ENCODE data around the gene PRKN.

Gene PRKN

DNA sequence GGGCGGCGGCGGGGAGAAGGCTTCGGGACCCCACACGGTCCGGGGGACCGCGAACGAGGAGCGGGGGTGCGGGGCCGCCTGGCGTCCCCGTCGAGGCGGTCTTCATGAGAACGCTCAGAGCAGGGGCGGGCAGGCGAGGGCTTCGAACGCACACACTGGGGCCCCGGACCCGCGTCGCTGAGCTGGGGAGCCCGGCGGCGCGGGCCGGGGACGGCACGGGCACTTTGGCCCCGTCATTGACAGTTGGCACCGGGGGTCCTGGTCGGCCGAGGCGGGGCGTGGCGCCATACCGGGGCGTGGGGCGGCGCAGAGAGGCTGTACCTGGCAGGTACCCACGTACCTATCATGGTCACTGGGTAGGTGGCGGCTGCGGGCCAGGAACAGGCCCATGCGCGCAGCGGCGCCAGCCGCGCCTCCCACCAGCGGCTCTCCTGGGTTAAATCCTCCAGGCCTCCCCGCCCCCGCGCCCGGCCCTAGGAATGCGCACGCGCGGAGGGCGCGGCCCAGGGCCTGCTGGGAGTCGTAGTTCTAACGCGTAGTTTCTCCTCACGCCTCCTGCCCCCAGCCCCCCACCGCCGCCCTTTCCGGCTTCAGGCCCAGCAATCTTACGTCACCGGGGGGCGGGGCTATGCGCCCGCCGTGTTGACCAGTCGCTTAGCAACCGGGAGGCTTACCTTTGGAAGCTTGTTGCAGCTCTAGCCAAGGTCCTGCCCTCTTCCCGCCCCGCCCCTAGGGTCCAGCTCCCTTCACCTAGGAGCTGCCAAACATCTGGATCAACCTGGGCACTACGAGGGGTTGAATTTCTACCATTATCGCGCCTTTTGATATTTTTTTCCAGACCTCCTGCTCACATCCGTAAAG lies at the start of gene PRKN, which contains the start of gene PACRG:
PRKN (minus strand) TSS at position 445 of the 861 bp plus-strand sequence.
PACRG (plus strand) TSS at position 653 of the 861 bp plus-strand sequence.
- peak; percentile 99 for DNase-seq

DNA sequence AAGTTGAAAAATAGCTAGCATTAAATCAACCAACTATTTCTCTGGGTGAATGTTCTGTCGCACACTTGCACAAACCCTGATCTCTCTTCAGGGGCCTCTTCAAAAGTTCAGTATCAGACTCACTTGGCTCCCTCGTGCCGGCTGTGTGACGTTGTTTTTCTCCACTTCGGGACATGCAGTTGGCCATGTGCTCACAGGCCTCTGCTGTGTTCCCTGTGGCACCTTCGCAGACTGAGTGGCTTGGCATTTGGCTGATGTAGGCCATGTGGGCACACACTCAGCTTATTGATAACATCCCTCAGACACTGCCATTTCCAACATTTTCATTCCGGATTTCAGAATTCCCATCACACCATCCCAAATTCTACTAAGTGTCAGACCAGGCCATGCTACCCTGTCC lies 49.5 kb upstream of the PRKN start:
- no peak for DNase-seq

DNA sequence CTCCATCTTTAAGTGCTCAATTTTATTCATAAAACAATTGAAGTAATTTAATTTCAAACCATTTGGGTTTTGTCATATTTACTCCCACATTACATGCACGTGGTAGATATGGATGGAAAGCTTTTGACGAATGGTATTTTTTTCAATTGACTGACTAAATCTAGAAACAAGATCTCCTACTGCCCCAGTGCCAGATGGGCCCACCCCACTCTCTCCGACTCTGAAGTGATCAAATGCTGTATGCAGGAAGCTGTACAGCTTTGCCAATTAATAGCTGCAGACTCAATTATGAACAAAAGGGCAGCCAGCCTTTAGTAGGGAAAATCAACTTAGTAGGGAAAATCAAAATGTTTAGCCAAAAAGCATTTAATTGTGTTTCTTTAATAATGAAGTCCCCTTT lies 46.4 kb upstream of the PRKN start:
- DNase-seq: no peak

DNA sequence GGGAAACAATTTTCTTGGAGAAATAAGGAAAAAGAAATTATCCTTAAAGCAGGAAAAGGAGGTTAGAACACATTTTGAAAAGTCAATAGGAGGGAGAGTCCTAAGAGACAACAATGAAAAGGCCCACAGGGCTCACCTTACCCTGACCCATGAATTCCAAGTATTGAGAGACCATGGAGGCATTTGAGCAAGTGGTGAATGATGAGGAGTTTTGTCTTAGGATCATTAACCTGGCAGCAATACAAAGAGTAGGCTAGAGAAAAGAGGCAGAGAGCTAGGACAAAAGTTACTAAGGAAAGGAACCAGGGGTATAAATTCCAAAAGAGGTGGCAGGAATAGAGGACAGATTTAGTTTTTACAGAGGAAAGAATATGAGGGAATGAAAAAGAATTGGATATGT lies 44.9 kb upstream of the PRKN start:
- DNase-seq: no peak

DNA sequence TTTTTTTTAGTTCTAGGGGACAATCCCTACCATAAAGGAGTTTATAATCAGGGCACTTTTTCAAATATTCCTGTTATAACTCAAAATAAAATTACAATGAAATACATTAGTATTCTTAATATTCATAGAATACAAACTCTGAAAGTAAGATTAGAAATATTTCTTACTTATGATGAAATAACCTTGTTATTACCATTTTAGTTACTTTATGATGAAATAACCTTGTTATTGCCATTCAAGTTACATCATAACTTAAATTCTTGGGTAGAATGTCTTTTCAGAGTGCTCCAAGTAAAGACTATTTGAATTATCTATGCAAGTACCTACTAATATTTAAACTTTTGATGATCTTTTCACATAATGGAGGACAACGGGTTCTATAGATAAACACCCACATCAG lies 43.4 kb upstream of the PRKN start:
- no peak for DNase-seq

DNA sequence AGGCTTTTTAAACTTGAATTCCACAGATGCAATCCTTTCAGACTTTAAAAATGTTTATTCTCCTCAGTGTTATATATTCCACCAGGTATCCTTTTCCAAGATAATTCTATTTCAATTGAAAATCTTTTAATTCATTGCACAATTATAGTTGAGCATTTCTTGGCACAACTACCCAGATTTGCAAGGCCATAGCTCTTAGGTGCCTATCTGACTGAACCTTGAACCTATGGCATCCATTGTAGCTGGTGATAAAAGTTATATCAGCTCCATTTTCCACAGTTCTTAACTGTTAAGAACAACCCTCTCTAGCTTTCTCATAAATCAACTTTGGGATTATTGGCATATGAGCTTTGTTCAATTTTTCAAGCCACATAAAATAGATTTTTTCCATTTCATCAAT lies 42.6 kb upstream of the PRKN start:
- DNase-seq: no peak

DNA sequence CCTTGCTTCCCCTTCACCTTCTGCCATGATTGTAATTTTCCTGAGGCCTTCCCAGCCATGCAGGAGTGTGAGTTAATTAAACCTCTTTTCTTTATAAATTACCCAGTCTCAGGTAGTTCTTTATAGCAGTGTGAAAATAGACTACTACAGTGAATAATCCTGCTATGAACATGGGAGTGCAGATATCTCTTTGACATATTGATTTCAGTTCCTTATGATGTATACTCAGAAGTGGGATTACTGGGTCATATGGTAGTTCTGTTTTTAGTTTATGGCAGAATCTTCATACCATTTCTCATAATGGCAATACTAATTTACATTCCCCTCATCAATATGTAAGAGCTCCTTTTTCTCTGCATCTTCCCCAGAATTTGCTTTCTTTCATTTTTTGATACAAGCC lies 26.2 kb upstream of the PRKN start:
- no peak for DNase-seq

DNA sequence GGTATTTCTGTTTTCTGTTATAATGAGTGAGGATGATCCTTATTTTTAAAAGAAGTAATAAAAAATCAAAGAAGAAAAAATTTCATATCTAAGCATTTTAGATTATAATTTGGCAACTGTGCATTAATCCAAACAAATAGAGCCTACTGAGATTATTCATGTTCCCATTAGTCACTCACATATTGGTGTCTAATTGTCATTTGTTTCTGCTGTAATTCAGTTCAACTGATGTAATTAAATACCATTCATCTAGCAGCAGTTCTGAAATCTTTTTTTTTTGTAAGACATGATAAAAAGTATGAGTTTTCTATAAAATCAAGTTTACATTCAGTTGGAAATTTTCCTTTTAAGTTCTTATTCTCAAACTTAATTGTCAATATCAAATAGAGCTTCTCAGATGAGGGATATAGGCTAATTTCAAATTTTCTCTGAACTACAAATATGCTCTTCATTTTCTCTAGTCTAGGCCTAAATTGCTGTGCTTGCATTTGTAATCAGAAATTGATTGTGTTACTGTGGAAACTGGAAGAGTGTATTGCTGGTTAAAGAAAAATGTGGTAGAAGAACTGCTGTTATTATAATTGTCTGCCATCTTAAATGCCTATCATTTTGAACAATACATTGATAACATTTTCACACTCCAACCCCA lies 23.8 kb upstream of the PRKN start:
- no peak for DNase-seq

DNA sequence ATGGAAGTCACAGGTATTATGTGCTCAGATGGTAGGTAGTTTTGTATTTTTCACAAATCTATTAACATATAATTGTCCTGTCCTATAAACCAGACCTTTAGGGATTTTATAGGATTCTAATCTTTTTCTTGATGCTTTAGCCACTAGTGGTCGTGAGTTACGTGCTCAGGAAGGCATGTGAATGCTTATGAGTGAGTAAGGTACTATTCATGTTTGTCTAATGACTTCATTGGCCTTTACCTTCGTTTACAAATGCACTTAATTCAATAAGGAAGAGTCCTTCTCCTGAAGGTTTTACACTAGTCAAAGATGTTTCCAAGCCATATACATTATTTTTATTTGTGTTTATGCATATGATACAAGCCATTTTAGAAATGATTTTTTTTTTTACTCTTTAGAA lies 23.2 kb upstream of the PRKN start:
- no peak for DNase-seq

DNA sequence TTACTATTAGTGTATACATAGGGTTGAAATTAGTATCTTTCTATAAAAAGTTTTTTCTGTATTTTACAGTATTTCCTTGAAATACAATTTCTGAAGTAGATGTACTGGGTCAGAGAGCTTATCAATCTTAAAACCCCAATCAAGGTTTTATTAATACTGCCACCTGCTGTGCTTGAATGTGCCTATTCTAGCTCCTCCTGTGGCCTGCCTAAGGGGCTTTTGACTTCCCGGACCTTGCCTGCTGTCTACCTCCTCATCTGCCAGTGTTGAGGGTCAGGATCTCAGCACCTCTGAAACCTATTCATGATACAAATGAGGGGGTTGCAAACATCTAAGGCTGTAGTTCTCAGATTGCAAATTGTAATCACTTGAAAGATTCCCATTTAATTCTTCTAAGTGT lies 9.4 kb upstream of the PRKN start:
- no peak for DNase-seq

DNA sequence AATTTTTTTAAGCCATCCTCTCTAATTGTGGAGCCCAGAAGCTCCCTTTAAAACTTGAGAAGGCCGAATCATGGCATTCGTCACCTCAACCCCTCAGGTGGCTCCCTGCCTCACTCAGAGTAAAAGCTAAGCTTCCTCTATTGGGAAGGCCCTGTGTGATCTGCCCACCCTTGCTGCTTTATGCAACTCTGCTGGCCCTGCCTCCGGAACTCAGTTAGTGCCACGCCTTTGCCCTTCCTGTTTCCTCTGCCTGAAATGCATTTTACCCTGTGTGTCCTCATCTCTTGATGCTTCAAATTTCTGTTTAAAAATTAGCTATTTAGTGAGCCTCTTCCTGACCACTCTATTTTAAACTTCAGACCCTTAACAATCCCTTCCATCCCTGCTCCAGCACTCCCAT lies 5.9 kb upstream of the PRKN start:
- peak; percentile 6 for DNase-seq

DNA sequence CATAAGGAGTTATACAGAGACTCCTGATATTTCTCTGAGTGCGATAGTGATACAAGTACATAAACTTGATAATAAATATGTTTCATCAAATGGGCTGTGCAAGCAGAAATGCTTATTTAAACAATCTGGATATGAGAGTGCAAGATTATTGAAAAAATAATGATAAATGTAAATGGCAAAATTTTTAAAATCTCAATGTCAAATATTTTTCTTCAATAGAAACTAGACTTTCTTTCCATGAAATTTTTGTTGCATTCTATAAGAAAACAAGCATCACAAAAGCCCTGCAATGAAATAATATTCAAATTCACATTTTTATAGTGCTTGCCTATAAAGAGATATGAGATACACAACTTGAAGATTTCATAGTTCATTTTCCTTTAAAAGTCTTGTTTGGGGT lies 2.9 kb upstream of the PRKN start:
- DNase-seq: no peak

DNA sequence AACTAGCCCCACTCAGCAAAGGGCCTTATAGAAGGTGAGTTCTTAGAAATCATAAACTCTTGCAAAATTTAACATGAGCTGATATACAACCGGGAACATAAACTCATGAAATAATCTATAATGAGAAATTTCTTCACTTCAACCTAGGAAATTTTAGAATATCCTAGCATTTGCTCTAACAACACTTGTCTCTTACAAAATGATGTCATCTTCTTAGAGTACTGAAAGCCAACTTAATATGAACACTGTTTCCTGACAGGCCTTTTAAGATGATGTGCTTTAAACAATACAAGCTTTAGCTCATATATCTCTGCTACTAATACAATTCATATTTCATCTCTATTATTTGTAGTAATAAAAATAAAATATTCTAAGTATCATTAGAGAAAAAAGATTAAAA lies 1.1 kb upstream of the PRKN start:
- no peak for DNase-seq

DNA sequence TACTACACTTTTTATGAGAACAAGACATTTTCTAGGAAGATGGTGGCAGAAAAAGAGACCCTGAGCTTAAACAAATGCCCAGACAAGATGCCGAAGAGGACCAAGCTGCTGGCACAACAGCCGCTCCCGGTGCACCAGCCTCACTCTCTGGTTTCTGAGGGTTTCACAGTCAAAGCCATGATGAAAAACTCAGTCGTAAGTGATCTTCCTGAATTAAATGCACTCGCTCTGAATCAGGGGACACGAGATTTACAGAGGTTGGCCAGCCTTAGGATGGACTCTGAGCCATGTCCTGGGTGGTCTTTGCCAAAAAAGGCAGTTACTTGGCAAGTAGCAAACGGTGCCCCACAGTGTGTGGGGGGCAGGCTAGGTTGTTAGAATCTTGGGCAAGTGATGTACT lies 631 bp upstream of the PRKN start:
- DNase-seq: no peak

DNA sequence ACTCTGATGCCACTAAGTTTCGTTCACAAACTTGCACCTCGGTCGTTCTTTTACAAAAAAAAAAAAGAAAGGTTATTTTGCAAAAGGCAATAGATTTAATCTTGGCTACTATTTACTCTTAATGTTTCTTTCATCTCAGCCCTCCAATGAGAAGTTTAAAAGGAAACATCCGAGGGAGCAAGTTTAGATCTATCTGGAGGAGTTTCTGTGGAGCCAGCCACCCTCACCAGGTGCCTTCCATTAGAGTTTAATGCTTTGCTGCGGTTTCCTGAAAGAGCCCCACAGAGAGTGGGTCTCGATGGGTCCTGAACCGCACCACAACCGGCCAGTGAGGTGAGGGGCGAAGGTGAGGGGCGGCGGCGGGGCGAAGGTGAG lies 632 bp downstream of the PRKN start:
- DNase-seq: peak; percentile 17

DNA sequence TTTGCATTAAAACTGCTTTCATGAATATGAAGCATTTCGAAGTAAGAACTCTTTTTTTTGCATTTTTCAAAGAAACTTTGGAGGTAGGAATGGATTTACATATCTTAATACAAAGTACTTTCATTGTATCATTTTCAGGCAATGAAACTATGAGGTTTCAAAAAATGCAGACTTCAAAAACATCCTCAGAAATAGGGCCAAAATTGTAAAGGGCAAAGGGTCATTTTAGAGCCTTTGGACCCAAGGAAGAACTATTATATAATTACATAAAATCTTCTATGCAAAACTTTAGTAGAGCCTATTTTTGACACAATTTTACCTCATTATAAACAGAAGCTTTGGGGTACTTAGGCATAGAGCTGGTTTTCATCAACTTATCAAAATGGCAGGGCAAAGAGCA lies 4.9 kb downstream of the PRKN start:
- DNase-seq: no peak

DNA sequence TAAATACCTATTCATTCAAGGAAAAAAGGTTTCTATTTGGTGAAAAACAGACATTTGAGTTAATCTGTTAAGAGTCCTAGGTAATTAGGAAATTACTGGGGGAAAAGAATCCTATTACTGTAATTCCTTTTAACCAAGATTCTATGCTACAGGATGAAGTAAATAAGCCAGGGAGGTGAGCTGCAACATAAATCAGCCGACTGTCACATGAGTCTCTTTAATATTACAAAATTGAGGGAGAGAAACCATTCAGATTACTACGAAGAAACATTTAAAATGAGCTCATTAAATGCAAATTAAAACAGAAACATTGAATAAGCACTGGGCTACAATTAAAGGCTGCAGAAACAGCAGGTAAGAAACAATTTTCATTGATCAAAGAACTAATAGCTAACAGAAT lies 5.3 kb downstream of the PRKN start:
- no peak for DNase-seq

DNA sequence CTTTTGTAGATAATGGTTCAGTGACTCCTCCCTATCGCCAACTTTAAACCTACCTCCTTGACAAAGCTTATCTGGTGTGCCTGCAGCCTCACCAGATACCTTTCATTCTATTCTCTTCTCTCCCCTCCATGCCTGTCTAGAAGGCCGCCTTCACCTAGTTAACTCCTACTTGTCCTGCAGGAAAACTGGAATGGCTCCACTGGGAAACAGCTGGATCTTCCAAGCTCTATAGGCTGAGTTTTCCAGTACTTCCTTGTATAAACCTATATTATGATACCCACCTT lies 6.2 kb downstream of the PRKN start:
- no peak for DNase-seq

DNA sequence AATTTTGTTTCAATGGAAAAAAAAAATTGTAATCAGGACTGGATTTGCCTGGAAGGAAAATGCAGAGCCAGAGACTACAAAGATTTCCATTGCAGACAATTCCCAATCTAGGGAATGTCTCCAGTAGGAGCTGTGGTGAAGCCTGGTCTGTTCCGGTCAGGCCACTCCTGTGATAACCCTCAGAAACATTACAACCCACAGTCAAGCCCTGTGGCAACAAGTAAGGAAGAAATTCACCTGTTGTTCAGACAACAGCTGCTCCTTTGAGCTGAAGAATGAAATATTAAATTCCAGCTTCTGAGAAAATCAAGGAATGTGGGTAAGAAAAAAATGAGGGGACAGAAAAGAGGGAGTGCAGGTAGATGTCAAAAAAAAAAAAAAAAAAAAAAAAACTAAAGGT lies 8.0 kb downstream of the PRKN start:
- DNase-seq: no peak

DNA sequence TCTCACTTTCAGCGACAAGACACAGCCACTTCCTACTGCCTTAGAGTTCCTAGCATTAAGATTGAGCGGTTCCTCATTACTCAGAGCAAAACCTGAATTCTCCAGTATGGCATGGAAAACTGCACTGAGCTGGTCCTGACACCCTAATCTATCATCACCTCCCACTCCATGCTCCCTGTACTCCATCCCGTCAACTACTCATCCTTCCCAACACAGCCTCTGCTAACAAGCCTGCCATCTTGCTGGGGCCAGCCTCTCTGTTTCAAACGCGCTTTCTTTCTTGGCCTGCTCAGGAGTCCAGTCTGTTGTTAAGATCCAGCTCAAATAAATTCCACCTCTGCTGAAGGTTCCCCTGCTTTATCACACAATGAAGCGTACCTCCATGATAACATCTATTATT lies 12.0 kb downstream of the PRKN start:
- no peak for DNase-seq

DNA sequence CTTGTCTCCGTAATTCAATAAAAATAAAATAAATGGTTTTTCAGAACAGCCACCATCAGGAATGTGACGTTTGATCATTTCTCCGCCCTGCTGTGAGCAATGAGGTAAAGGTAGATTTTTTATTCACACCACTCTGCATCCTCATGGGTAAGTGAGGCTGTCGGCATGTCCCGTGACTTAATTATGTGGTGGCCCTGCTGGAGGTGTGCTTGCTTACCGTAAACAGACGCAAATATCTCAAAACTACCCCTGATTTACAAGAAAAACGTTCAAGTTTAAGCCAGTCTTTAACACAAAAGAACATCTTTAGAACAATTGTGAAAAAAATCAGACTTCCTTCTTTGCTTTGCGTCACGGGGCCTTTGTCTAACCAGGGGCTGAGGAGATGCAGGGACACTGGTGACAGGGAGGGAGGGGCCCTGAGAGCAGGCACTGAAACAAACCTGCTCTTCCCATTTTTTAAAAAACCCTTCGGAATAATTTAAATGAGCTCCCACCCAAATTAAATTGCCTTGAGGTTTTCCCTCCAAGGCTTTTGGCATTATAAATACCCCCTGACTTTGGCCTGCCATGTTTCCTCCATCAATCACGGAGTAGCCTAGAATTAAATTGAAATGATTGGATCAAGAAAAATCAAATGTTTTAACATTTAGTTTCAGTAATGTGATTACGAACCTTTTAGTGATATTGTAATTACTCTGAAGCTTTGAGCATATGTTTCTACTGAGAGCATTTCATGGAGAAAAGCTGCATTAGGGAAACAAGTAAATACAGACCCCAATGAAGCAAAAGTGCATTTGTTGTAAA lies 13.4 kb downstream of the PRKN start:
- DNase-seq: no peak

DNA sequence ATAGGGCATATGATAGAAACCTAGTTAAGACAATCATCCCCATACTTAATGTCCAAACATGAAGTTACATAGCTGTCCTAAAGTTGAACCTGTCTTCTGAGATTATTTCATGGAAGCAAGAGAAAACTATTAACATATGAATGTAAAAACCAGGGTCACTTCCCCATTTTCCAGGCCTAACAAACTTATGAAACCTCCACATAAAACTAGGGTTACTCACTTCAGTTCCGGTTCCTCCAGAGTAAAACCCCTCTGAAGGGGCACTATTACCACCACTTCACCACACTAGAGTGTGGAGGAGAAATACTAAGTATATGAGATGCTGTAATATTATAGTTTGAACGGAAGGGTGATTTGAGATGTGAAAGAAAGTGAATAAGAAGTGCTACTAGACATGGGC lies 14.9 kb downstream of the PRKN start:
- no peak for DNase-seq

DNA sequence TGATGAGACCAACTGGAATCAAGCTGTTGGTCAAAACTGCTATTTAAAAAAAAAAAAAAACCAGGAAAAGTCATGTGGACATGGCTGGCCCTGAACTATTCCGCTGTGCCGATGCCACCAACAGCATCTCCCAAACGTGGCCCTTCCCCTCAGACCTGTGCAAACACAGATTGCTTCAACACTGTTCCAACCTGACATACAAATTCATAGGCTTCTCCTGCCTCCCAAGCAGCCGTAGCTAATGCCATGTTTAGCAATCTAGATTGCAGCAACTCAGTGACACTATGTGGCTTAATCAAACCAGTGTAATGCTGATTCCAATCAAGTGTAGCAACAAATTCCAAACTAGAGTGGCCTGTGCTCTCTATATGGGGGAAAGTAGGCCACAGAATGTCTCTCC lies 16.2 kb downstream of the PRKN start:
- no peak for DNase-seq

DNA sequence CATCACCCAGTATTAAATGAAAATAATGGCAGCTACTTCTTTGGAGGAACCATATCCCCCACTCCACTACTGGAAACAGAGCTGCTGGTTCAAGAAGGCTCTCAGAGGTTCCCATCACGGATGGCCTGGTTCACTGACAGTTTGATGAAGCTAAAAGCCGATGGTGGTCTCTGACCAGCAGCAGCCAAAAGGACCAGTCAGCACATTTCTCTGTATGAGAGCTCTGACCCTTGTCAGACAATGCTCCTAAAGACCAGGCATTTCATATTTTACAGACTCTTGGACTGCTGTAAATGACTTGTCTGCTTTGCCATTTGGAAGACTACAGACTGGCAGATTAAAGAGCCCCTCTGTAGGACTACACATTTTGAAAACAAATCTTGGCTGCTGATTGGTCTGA lies 16.6 kb downstream of the PRKN start:
- no peak for DNase-seq
